ENCODE results near the gene DGKA. TPM values are rescaled to one million over a fixed set of nuclear protein-coding genes. Genes with fewer than 3 reads are reported as not detected.
"Not testable (repeated sequence)": the region's sequence is repeated elsewhere in the genome, so short reads cannot be mapped to it uniquely, and the experiment has no call there.

DGKA gene
- total and polyA plus RNA-seq, 2 of the 13 experiments (the other 11 are each of a cell fraction or from before 2014, with no cell fraction given): 2.4 to 5.4 TPM

GRCh38 chr12:55984861-55985260 lies 53.9 kb downstream of the DGKA start:
- Histone ChIP-seq H3K4me2 (ENCODE audit: low read depth, low read length) (no peak overlapping the region), H3K9me3 (ENCODE audit: low read length) (no peaks in the 10 kb centered on the region), H3K27ac (ENCODE audit: extremely low read length, insufficient read depth, low read length) (no peak overlapping the region), H3K4me1 (ENCODE audit: insufficient read depth, low read length) (no peaks in the 10 kb centered on the region), H3K79me2 (ENCODE audit: insufficient read depth, low read length) (no peaks in the 10 kb centered on the region), H2AFZ (ENCODE audit: low read length) (no peak overlapping the region), H3K4me3 (replicated peaks in 1 of 3; ENCODE audit: insufficient read depth in 1 of 3, low read depth in 2 of 3, low read length in 3 of 3) (no peak overlapping the region), H3K9ac (ENCODE audit: insufficient read depth, low read depth, low read length) (no peak overlapping the region), H4K20me1 (ENCODE audit: insufficient read depth, low read length) (no peaks in the 10 kb centered on the region), H3K36me3 (replicated peaks in 1 of 2; ENCODE audit: control insufficient read depth in 1 of 2, insufficient read depth in 2 of 2, low read length in 2 of 2) (peaks cover 4 to 26% of the 10 kb centered on the region in 2 experiments; a peak in 4 of 5 replicates), H3K27me3 (ENCODE audit: control insufficient read depth in 1 of 2, insufficient read depth in 2 of 2, low read length in 2 of 2) (no peaks in the 10 kb centered on the region)
- BruUV-seq (replicated peaks): no TSS peak
- in situ Hi-C loops (cut with HindIII; ENCODE audit: extremely low pct_ligation_motif_present, low pct_unique_long_range_greater_than_20kb) (no loop called here), intact Hi-C loops (cut with micrococcal nuclease; ENCODE audit: unreplicated experiment) (no loop called here)
- no peak for FAIRE-seq
- WGBS (ENCODE audit: low lambda C conversion rate): 72% methylated on average over 2 of the region's 2 CpGs
- DNase-seq (ENCODE audit: low spot score): no peak
- POLR2A ChIA-PET: interaction anchor here (0.7 to 5.6 kb wide), 5 partner anchors 11 to 99 kb away, joined by 3 to 45 read pairs (median 4); partner anchors contain the start of genes RAB5B and SUOX
- ATAC-seq: no peak
- CTCF ChIA-PET (ENCODE audit: low intra/inter-chr PET ratio, low total read pairs): no interaction called here
- no peak for TF ChIP-seq ZNF749 (CRISPR knock-in tag; IDR thresholded peaks at IDR 0.05; ENCODE audit: borderline replicate concordance)
- TF ChIP-seq ZNF776 (CRISPR knock-in tag; IDR thresholded peaks at IDR 0.05): no peak
- no peak for TF ChIP-seq BRF2 (CRISPR knock-in tag; IDR thresholded peaks at IDR 0.05)

- FAIRE-seq (no peak), ATAC-seq (no peak), DNase-seq (ENCODE audit: low spot score) (no peak)
- H3K36me3 ChIP-seq (replicated peaks in 1 of 2; ENCODE audit: control insufficient read depth in 1 of 2, insufficient read depth in 2 of 2, low read length in 2 of 2): peaks cover 4 to 28% of the 10 kb centered on the region in 2 experiments; a peak in 4 of 5 replicates
- H3K27ac ChIP-seq (ENCODE audit: extremely low read length, insufficient read depth, low read length): no peak overlapping the region
- no peaks in the 10 kb centered on the region for H3K9me3 ChIP-seq (ENCODE audit: low read length)
- in situ Hi-C loops (cut with HindIII; ENCODE audit: extremely low pct_ligation_motif_present, low pct_unique_long_range_greater_than_20kb) (no loop called here), intact Hi-C loops (cut with micrococcal nuclease; ENCODE audit: unreplicated experiment) (no loop called here)
- H2AFZ ChIP-seq (ENCODE audit: low read length): no peak overlapping the region
- CTCF ChIA-PET (ENCODE audit: low intra/inter-chr PET ratio, low total read pairs): no interaction called here
- BruUV-seq (replicated peaks): no TSS peak
- POLR2A ChIA-PET: interaction anchor here (0.8 to 5.6 kb wide), 3 partner anchors 11 to 96 kb away, joined by 3 to 45 read pairs (median 7); partner anchors contain the start of genes RAB5B and SUOX
- no peak overlapping the region for H3K4me3 ChIP-seq (replicated peaks in 1 of 3; ENCODE audit: insufficient read depth in 1 of 3, low read depth in 2 of 3, low read length in 3 of 3)
- no peak overlapping the region for H3K4me2 ChIP-seq (ENCODE audit: low read depth, low read length)
- no peaks in the 10 kb centered on the region for H3K79me2 ChIP-seq (ENCODE audit: insufficient read depth, low read length)
- H3K27me3 ChIP-seq (ENCODE audit: control insufficient read depth in 1 of 2, insufficient read depth in 2 of 2, low read length in 2 of 2): no peaks in the 10 kb centered on the region
- H3K4me1 ChIP-seq (ENCODE audit: insufficient read depth, low read length): no peaks in the 10 kb centered on the region
- no peak for TF ChIP-seq ZNF747 (CRISPR knock-in tag; IDR thresholded peaks at IDR 0.05; ENCODE audit: borderline replicate concordance)
- TF ChIP-seq SP2 (CRISPR knock-in tag; IDR thresholded peaks at IDR 0.05): no peak
- no peak for TF ChIP-seq ELF4 (CRISPR knock-in tag; IDR thresholded peaks at IDR 0.05; ENCODE audit: borderline replicate concordance)
- no peak for TF ChIP-seq NFIB (CRISPR knock-in tag; IDR thresholded peaks at IDR 0.05; ENCODE audit: borderline replicate concordance)
- H4K20me1 ChIP-seq (ENCODE audit: insufficient read depth, low read length): no peaks in the 10 kb centered on the region
- WGBS (ENCODE audit: low lambda C conversion rate): 91% methylated on average over 4 of the region's 4 CpGs
- H3K9ac ChIP-seq (ENCODE audit: insufficient read depth, low read depth, low read length): no peak overlapping the region
Measured at GRCh38 chr12:55985341-55985740, 54.4 kb downstream of the DGKA start.

GRCh38 chr12:55985976-55986375 lies 55.0 kb downstream of the DGKA start:
- H3K4me3 ChIP-seq (replicated peaks in 1 of 3; ENCODE audit: insufficient read depth in 1 of 3, low read depth in 2 of 3, low read length in 3 of 3); H3K79me2 ChIP-seq (ENCODE audit: insufficient read depth, low read length); H3K4me2 ChIP-seq (ENCODE audit: low read depth, low read length); DNase-seq (ENCODE audit: low spot score); H3K27ac ChIP-seq (ENCODE audit: extremely low read length, insufficient read depth, low read length); H3K27me3 ChIP-seq (ENCODE audit: control insufficient read depth in 1 of 2, insufficient read depth in 2 of 2, low read length in 2 of 2); FAIRE-seq; BruUV-seq (replicated peaks); ATAC-seq; CTCF ChIA-PET (ENCODE audit: low intra/inter-chr PET ratio, low total read pairs); H3K9me3 ChIP-seq (ENCODE audit: low read length); H2AFZ ChIP-seq (ENCODE audit: low read length); H4K20me1 ChIP-seq (ENCODE audit: insufficient read depth, low read length); H3K4me1 ChIP-seq (ENCODE audit: insufficient read depth, low read length); intact Hi-C loops (cut with micrococcal nuclease; ENCODE audit: unreplicated experiment); H3K9ac ChIP-seq (ENCODE audit: insufficient read depth, low read depth, low read length); in situ Hi-C loops (cut with HindIII; ENCODE audit: extremely low pct_ligation_motif_present, low pct_unique_long_range_greater_than_20kb): not testable (repeated sequence)
- 96% methylated on average over 7 of the region's 7 CpGs for WGBS (ENCODE audit: low lambda C conversion rate)
- POLR2A ChIA-PET: interaction anchor here (1.1 to 5.6 kb wide), 3 partner anchors 11 to 26 kb away, joined by 3 to 45 read pairs (median 7); partner anchors contain the start of genes RAB5B and SUOX
- peaks cover 8 to 30% of the 10 kb centered on the region in 2 experiments for H3K36me3 ChIP-seq (replicated peaks in 1 of 2; ENCODE audit: control insufficient read depth in 1 of 2, insufficient read depth in 2 of 2, low read length in 2 of 2)
